PFSK-1 (cell line): Measurements from ENCODE around the gene IFI27L1.

ENCODE experiments used
- FOXP2 ChIP-seq: optimal IDR thresholded peaks from 2 replicates; pipeline ENCODE3; 2011; ENCODE audit warnings: borderline replicate concordance, control low read depth, inconsistent platforms; ENCODE audit not compliant: insufficient read depth; ENCODE audit errors: extremely low read length, extremely low read depth
- POLR2AphosphoS5 ChIP-seq: IDR thresholded peaks from 2 replicates; pipeline ENCODE4 v1.6.1; 2012; ENCODE audit warnings: low read depth, mild to moderate bottlenecking, control low read depth, low read length, moderate library complexity
- SIN3A ChIP-seq: IDR thresholded peaks from 2 replicates; pipeline ENCODE4 v1.6.1; 2012; ENCODE audit warnings: mild to moderate bottlenecking, low read length, moderate library complexity, borderline replicate concordance; ENCODE audit not compliant: insufficient read depth
- TAF1 ChIP-seq: IDR thresholded peaks from 2 replicates; pipeline ENCODE4 v1.6.1; 2012; ENCODE audit warnings: low read length, control low read depth, borderline replicate concordance; ENCODE audit not compliant: insufficient read depth
- TF ChIP-seq, protein P1 (sequence below), 2 experiments: IDR thresholded peaks; 2 replicates each; pipeline versions ENCODE4 v1.6.1 to v1.8.0; 2011 to 2012; ENCODE audit warnings: low read depth in 2 of 2, low read length in 2 of 2, control low read depth in 1 of 2, inconsistent platforms in 1 of 2, mild to moderate bottlenecking in 1 of 2, moderate library complexity in 1 of 2; ENCODE audit not compliant: insufficient read depth in 1 of 2

IFI27L1 gene

GRCh38 chr14:94077111-94077821 lies 3.8 kb upstream of the IFI27L1 start:
- TF ChIP-seq TAF1 = no peak
- no peak for TF ChIP-seq SIN3A
- no peak for TF ChIP-seq FOXP2
- TF ChIP-seq, protein P1, sequence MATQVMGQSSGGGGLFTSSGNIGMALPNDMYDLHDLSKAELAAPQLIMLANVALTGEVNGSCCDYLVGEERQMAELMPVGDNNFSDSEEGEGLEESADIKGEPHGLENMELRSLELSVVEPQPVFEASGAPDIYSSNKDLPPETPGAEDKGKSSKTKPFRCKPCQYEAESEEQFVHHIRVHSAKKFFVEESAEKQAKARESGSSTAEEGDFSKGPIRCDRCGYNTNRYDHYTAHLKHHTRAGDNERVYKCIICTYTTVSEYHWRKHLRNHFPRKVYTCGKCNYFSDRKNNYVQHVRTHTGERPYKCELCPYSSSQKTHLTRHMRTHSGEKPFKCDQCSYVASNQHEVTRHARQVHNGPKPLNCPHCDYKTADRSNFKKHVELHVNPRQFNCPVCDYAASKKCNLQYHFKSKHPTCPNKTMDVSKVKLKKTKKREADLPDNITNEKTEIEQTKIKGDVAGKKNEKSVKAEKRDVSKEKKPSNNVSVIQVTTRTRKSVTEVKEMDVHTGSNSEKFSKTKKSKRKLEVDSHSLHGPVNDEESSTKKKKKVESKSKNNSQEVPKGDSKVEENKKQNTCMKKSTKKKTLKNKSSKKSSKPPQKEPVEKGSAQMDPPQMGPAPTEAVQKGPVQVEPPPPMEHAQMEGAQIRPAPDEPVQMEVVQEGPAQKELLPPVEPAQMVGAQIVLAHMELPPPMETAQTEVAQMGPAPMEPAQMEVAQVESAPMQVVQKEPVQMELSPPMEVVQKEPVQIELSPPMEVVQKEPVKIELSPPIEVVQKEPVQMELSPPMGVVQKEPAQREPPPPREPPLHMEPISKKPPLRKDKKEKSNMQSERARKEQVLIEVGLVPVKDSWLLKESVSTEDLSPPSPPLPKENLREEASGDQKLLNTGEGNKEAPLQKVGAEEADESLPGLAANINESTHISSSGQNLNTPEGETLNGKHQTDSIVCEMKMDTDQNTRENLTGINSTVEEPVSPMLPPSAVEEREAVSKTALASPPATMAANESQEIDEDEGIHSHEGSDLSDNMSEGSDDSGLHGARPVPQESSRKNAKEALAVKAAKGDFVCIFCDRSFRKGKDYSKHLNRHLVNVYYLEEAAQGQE (IDR thresholded peaks at IDR 0.05; ENCODE audit: insufficient read depth in 1 of 2, low read depth in 2 of 2, low read length in 2 of 2) = no peak

GRCh38 chr14:94077823-94078222 lies 3.3 kb upstream of the IFI27L1 start:
- TF ChIP-seq, protein P1 (IDR thresholded peaks at IDR 0.05; ENCODE audit: insufficient read depth in 1 of 2, low read depth in 2 of 2, low read length in 2 of 2) = no peak
- no peak for TF ChIP-seq FOXP2
- TF ChIP-seq POLR2AphosphoS5 = no peak
- no peak for TF ChIP-seq SIN3A
- no peak for TF ChIP-seq TAF1

- TF ChIP-seq POLR2AphosphoS5 (no peak), SIN3A (no peak), FOXP2 (no peak), TAF1 (no peak)
- TF ChIP-seq, protein P1 (IDR thresholded peaks at IDR 0.05; ENCODE audit: insufficient read depth in 1 of 2, low read depth in 2 of 2, low read length in 2 of 2) = no peak
Observed at GRCh38 chr14:94079891-94080620, 1.1 kb upstream of the IFI27L1 start.

GRCh38 chr14:94081386-94081820 lies 293 bp downstream of the IFI27L1 start:
- TF ChIP-seq, protein P1 (IDR thresholded peaks at IDR 0.05; ENCODE audit: insufficient read depth in 1 of 2, low read depth in 2 of 2, low read length in 2 of 2) = no peak
- no peak for TF ChIP-seq FOXP2
- no peak for TF ChIP-seq SIN3A
- TF ChIP-seq TAF1 = no peak

- no peak for TF ChIP-seq FOXP2
- no peak for TF ChIP-seq POLR2AphosphoS5
- no peak for TF ChIP-seq SIN3A
- no peak for TF ChIP-seq TAF1
- TF ChIP-seq, protein P1 (IDR thresholded peaks at IDR 0.05; ENCODE audit: insufficient read depth in 1 of 2, low read depth in 2 of 2, low read length in 2 of 2) = no peak
Observed at GRCh38 chr14:94087891-94088290, 6.8 kb downstream of the IFI27L1 start.
